ENCODE measurements around the gene PFDN1.

DNA sequence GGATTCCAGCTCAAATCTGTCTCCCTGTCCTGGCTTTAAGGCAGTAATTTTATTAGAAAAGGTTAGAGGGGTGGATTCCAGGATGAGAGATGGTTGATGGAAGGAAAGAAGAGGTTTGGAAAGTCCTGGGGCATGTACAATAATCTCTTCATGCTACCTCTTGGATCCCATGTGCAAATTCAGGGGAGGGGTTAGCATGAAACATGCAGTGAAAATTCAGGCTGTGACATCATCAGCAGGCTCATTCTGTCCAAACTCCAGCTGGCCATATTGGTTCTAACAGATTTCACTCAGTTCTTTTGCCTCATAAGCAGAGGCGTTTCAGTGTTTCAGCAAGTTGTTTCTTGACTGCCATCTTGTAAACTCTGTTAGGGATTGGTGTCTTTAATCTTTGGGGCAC is 72.5 kb downstream of the PFDN1 start:
- TF ChIP-seq, protein P1, sequence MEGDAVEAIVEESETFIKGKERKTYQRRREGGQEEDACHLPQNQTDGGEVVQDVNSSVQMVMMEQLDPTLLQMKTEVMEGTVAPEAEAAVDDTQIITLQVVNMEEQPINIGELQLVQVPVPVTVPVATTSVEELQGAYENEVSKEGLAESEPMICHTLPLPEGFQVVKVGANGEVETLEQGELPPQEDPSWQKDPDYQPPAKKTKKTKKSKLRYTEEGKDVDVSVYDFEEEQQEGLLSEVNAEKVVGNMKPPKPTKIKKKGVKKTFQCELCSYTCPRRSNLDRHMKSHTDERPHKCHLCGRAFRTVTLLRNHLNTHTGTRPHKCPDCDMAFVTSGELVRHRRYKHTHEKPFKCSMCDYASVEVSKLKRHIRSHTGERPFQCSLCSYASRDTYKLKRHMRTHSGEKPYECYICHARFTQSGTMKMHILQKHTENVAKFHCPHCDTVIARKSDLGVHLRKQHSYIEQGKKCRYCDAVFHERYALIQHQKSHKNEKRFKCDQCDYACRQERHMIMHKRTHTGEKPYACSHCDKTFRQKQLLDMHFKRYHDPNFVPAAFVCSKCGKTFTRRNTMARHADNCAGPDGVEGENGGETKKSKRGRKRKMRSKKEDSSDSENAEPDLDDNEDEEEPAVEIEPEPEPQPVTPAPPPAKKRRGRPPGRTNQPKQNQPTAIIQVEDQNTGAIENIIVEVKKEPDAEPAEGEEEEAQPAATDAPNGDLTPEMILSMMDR (IDR thresholded peaks at IDR 0.05; ENCODE audit: poor library complexity), result no peak
- TF ChIP-seq EZH2 (IDR thresholded peaks at IDR 0.05; ENCODE audit: borderline replicate concordance) (no peak), EZH2phosphoT487 (IDR thresholded peaks at IDR 0.05; ENCODE audit: low read depth, severe bottlenecking, unreplicated experiment) (no peak)

Data from hepatocyte (in vitro differentiated cells).